OCI-LY1 (cell line): ENCODE data around the gene NUTM1.

ENCODE experiments used
- CTCF ChIP-seq: fragments of 200-600 bp; sonication (generic), shearing (Covaris generic); IDR thresholded peaks from 2 replicates; pipeline ENCODE4 v1.5.1; 2017; ENCODE audit warnings: mild to moderate bottlenecking, antibody characterized with exemption, low read length, moderate library complexity, mixed read lengths
- EZH2 ChIP-seq: fragments of 200-600 bp; sonication (generic), shearing (Covaris generic); IDR thresholded peaks from 2 replicates; pipeline ENCODE4 v1.8.0; 2017; ENCODE audit warnings: borderline replicate concordance, mixed run types, mild to moderate bottlenecking, antibody characterized with exemption, low read length, moderate library complexity, mixed read lengths

GRCh38 chr15:34337557-34338306, 5.4 kb upstream of the NUTM1 start, which contains the start of gene SLC12A6:
- TF ChIP-seq CTCF, result no peak
- TF ChIP-seq EZH2, result no peak
